Stomach (tissue), 9 donors: ENCODE data around the gene COL21A1. TPM values are rescaled to one million over a fixed set of nuclear protein-coding genes. Genes with fewer than 3 reads are reported as not detected.

Experiments
- DNase-seq, 2 donors: peaks; one replicate each; pipeline versions ENCODE4 v3.0.0 to v3.0.0-alpha.2; 2013 to 2019
- H3K27ac ChIP-seq, 5 donors: fragments of 200-600 bp in 4 of 5; sonication (generic) in 4 of 5; one replicate each; pipeline ENCODE4 v1.5.1; 2013 to 2019; ENCODE audit warnings: mild to moderate bottlenecking in 1 of 5, moderate library complexity in 1 of 5
- H3K27me3 ChIP-seq, 3 donors: fragments of 200-600 bp; sonication (generic); one replicate each; pipeline ENCODE4 v1.5.1; 2017 to 2019; ENCODE audit warnings: mixed run types in 1 of 3
- H3K36me3 ChIP-seq, 4 donors: fragments of 200-600 bp; sonication (generic); 1 replicate in 3 of 4; 2 replicates in 1 of 4; pipeline ENCODE4 v1.5.1; 2016 to 2019
- H3K4me1 ChIP-seq, 4 donors: fragments of 200-600 bp; sonication (generic); one replicate each; pipeline ENCODE4 v1.5.1; 2016 to 2019
- H3K4me3 ChIP-seq, 4 donors: fragments of 200-600 bp; sonication (generic) in 3 of 4; one replicate each; pipeline ENCODE4 v1.5.1; 2016 to 2019; ENCODE audit warnings: mild to moderate bottlenecking in 1 of 4
- H3K9me3 ChIP-seq, 4 donors: fragments of 200-600 bp; sonication (generic); one replicate each; pipeline ENCODE4 v1.5.1; 2016 to 2019
- EP300 ChIP-seq: sonication (generic); formaldehyde crosslinking; IDR thresholded peaks from one replicate; pipeline ENCODE4 v1.6.1; 2017; ENCODE audit warnings: antibody characterized with exemption
- POLR2A ChIP-seq, 4 donors: fragments of 450-650 bp; IDR thresholded peaks; one replicate each; pipeline ENCODE4 v1.6.1; 2016; ENCODE audit warnings: antibody characterized with exemption in 4 of 4, control low read depth in 2 of 4, mild to moderate bottlenecking in 1 of 4, moderate library complexity in 1 of 4
- POLR2AphosphoS5 ChIP-seq, 3 donors: sonication (generic); formaldehyde crosslinking; IDR thresholded peaks; one replicate each; pipeline ENCODE4 v1.6.1; 2016; ENCODE audit warnings: antibody characterized with exemption in 3 of 3
- WGBS, 5 donors: extraction: QIAGEN DNeasy Blood & Tissue Kit in 3 of 5; methylation state at CpG; one replicate each; pipeline versions ENCODE4 v1.1.5 to v1.1.7; 2013 to 2018; 5-methylcytosine and 5-hydroxymethylcytosine counted together
- intact Hi-C: fragments of 100-400 bp; cut with DNase I; formaldehyde crosslinking; loops from one replicate; pipeline ENCODE4 v1.15.1; 2023; ENCODE audit warnings: low total_unique reads
- polyA plus RNA-seq, 3 donors: library from polyadenylated mRNA; stranded (reverse); fragments of 200-250 nt; gene quantifications; one replicate each; pipeline ENCODE4 v1.2.3, GENCODE V29; 2013
- total RNA-seq, 5 donors: library from RNA; depleted of rRNA; stranded (reverse); fragments of >200 nt; gene quantifications; one replicate each; pipeline versions ENCODE4 v1.1.0 to v1.2.3, GENCODE V29; 2014 to 2016
- TF ChIP-seq, protein P1 (sequence below), 7 experiments: fragments of 450-650 bp in 4 of 7; fragments of 200-600 bp in 3 of 7; sonication (generic) in 3 of 7; IDR thresholded peaks; one replicate each; pipeline ENCODE4 v1.5.1; 2016 to 2019; ENCODE audit warnings: antibody characterized with exemption in 7 of 7, control low read depth in 2 of 7, mild to moderate bottlenecking in 1 of 7
- donor health status: healthy with polysubstance abuse.
- donor health status: Bipolar disorder and iron deficiency.
- donor health status: healthy.

The COL21A1 gene
- total and polyA plus RNA-seq, 8 donors, result 0.31 to 69.4 (median 4.1) TPM; not detected in 1

DNA sequence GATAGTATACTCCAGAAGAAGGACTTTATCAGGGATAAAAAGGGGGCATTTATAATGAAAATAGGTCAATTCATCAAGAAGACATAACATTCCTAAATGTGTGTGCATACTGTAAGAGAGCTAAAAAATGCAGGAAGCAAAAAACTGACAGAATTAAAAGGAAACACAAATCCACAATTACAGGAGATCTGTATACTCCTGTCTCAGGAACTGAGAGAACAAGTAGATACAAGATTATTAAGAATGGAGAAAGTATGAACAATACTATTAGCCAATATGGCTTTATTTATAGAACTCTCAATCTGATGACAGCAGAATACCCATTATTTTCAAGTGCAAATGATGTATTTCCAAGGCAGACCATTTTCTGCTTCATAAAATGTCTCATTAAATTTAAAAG is 204.3 kb downstream of the COL21A1 start:
- intact Hi-C loops, result no loop called here
- no peak overlapping the region for H3K4me3 ChIP-seq
- no peaks in the 10 kb centered on the region for H3K9me3 ChIP-seq
- no peak for TF ChIP-seq POLR2AphosphoS5 (IDR thresholded peaks at IDR 0.05)
- TF ChIP-seq, protein P1, sequence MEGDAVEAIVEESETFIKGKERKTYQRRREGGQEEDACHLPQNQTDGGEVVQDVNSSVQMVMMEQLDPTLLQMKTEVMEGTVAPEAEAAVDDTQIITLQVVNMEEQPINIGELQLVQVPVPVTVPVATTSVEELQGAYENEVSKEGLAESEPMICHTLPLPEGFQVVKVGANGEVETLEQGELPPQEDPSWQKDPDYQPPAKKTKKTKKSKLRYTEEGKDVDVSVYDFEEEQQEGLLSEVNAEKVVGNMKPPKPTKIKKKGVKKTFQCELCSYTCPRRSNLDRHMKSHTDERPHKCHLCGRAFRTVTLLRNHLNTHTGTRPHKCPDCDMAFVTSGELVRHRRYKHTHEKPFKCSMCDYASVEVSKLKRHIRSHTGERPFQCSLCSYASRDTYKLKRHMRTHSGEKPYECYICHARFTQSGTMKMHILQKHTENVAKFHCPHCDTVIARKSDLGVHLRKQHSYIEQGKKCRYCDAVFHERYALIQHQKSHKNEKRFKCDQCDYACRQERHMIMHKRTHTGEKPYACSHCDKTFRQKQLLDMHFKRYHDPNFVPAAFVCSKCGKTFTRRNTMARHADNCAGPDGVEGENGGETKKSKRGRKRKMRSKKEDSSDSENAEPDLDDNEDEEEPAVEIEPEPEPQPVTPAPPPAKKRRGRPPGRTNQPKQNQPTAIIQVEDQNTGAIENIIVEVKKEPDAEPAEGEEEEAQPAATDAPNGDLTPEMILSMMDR (IDR thresholded peaks at IDR 0.05), result no peak
- no peak for TF ChIP-seq EP300
- no peak for TF ChIP-seq POLR2A (IDR thresholded peaks at IDR 0.05)
- no peak overlapping the region for H3K27ac ChIP-seq
- H3K27me3 ChIP-seq, result no peaks in the 10 kb centered on the region
- H3K4me1 ChIP-seq, result no peaks in the 10 kb centered on the region
- DNase-seq, result no peak
- H3K36me3 ChIP-seq, result no peaks in the 10 kb centered on the region

DNA sequence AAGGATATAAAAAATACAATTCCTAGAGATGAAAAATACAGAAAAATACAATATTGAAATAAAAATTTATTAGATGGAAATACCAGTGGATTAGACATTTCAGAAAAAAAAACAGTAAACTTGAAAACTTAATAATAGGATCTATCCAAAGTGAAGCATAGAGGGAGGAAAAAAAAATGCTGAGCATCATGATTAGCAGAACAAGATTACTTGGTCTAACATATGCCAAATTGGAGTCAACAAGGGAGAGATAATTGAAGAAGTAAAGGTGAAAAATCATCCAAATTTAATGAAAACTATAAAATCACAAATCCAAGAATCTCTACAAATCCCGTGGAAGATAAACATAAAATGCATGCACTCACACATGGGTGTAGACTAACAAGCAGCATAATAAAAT is 205.8 kb downstream of the COL21A1 start:
- no peak overlapping the region for H3K4me3 ChIP-seq
- no peaks in the 10 kb centered on the region for H3K9me3 ChIP-seq
- WGBS, 5 donors, result 85 to 92% (median 86%) methylated on average over 1 of the region's 1 CpG
- no peak for TF ChIP-seq POLR2A (IDR thresholded peaks at IDR 0.05)
- no peak for TF ChIP-seq EP300
- TF ChIP-seq POLR2AphosphoS5 (IDR thresholded peaks at IDR 0.05), result no peak
- TF ChIP-seq, protein P1 (IDR thresholded peaks at IDR 0.05), result no peak
- H3K27ac ChIP-seq, result no peak overlapping the region
- H3K4me1 ChIP-seq, result peaks cover 0 to 2% (median 0%) of the 10 kb centered on the region in 4 donors
- DNase-seq, result no peak
- no peaks in the 10 kb centered on the region for H3K27me3 ChIP-seq
- intact Hi-C loops, result no loop called here
- H3K36me3 ChIP-seq, result no peaks in the 10 kb centered on the region

DNA sequence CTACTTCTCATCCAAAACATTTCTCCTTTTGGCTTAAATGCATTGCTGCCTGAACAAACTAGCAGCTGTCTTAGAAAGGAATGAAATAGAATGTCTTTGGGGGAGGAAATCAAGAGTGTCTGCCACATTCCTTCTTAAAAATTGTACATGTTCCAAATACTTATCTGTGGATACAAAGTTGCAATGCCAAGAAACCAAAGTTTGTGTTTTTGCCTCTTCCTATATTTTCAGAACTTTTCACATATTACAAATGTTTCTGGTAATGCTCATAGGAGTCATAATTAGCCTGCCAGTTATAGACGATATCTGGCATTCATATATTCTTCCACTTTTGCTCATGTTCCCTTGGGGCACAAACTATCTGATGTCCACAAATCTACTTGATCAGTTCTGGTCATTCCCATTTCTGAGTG is 206.5 kb downstream of the COL21A1 start:
- intact Hi-C loops, result no loop called here
- H3K27ac ChIP-seq, result no peak overlapping the region
- DNase-seq, result peak in 1 of 2 donors; percentile 17
- no peaks in the 10 kb centered on the region for H3K36me3 ChIP-seq
- peaks cover 0 to 2% (median 0%) of the 10 kb centered on the region in 4 donors for H3K4me1 ChIP-seq
- 68 to 91% (median 78%) methylated on average over 1 of the region's 1 CpG for WGBS, 5 donors
- H3K27me3 ChIP-seq, result no peaks in the 10 kb centered on the region
- no peak overlapping the region for H3K4me3 ChIP-seq
- no peaks in the 10 kb centered on the region for H3K9me3 ChIP-seq
- TF ChIP-seq POLR2A (IDR thresholded peaks at IDR 0.05), result no peak
- TF ChIP-seq, protein P1 (IDR thresholded peaks at IDR 0.05), result no peak
- TF ChIP-seq POLR2AphosphoS5 (IDR thresholded peaks at IDR 0.05), result no peak
- no peak for TF ChIP-seq EP300

DNA sequence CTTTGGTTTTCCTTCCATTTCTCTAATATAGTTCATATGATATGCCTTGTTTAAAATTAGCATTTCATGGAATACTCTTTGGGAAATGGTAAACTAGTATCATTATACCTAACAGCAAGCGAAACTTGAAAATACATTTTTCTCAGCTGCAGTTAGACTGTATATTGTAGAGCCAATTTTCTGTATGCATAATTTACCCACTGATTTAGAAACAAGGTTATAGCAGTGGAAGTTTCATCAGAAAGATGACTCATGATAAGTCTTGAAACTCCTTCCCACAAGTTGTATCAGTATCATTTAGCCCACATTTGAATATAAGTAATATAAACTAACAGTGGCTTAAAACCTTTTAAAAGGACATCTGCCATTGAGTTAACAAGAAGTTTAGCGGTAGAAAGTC is 207.2 kb downstream of the COL21A1 start:
- WGBS, 5 donors, result 59 to 86% (median 84%) methylated on average over 2 of the region's 2 CpGs
- intact Hi-C loops, result no loop called here
- no peaks in the 10 kb centered on the region for H3K27me3 ChIP-seq

More for the DNA sequence above, 207.2 kb downstream of the COL21A1 start:
- no peak overlapping the region for H3K27ac ChIP-seq
- DNase-seq, result no peak
- TF ChIP-seq EP300, result no peak
- no peak for TF ChIP-seq POLR2A (IDR thresholded peaks at IDR 0.05)
- TF ChIP-seq, protein P1 (IDR thresholded peaks at IDR 0.05), result no peak
- no peak for TF ChIP-seq POLR2AphosphoS5 (IDR thresholded peaks at IDR 0.05)
- peaks cover 0 to 2% (median 0%) of the 10 kb centered on the region in 4 donors for H3K4me1 ChIP-seq
- H3K36me3 ChIP-seq, result no peaks in the 10 kb centered on the region
- no peaks in the 10 kb centered on the region for H3K9me3 ChIP-seq
- no peak overlapping the region for H3K4me3 ChIP-seq
